H1 (cell line): ENCODE measurements around the gene FASN. TPM values are rescaled to one million over a fixed set of nuclear protein-coding genes. Genes with fewer than 3 reads are reported as not detected.

Experiments used
- CTCF ChIA-PET: fragments of 300-600 bp; sonication (Branson Sonifier 250); formaldehyde crosslinking; loops from one replicate; lab custom pipeline; 2021; ENCODE audit not compliant: partially characterized antibody; lab: Charles Lee
- POLR2A ChIA-PET: fragments of 300-600 bp; sonication (Branson Sonifier 250); formaldehyde crosslinking; loops from one replicate; lab custom pipeline; 2021; ENCODE audit warnings: inconsistent platforms; ENCODE audit not compliant: partially characterized antibody; lab: Charles Lee
- DNase-seq, 2 experiments: peaks; one replicate each; pipeline versions ENCODE4 v3.0.0 to v3.0.0-alpha.2; 2010 to 2022; ENCODE audit warnings: low spot score in 2 of 2, low read depth in 1 of 2, mixed read lengths in 1 of 2
- FAIRE-seq: peaks from 2 replicates; lab custom pipeline; 2011; peaks lifted over from hg19 to GRCh38; lab: Jason Lieb, UNC
- H2AFZ ChIP-seq: 2 replicates; pipeline ENCODE4 v1.8.1; 2012; ENCODE audit warnings: low read length, inconsistent platforms
- H2AK5ac ChIP-seq: 2 replicates; pipeline ENCODE4 v1.6.1; 2013; ENCODE audit warnings: low read depth, low read length
- H2BK120ac ChIP-seq: replicated peaks from 2 replicates; pipeline ENCODE3; 2013; ENCODE audit warnings: low read depth, low read length, inconsistent platforms
- H2BK12ac ChIP-seq: 2 replicates; pipeline ENCODE4 v1.6.1; 2013; ENCODE audit warnings: low read depth, low read length
- H2BK15ac ChIP-seq: 2 replicates; pipeline ENCODE4 v1.6.1; 2013; ENCODE audit warnings: low read length
- H2BK20ac ChIP-seq: 2 replicates; pipeline ENCODE4 v1.6.1; 2013; ENCODE audit warnings: low read length
- H2BK5ac ChIP-seq: 2 replicates; pipeline ENCODE4 v1.6.1; 2013; ENCODE audit warnings: low read depth, low read length
- H3K14ac ChIP-seq: 2 replicates; pipeline ENCODE4 v1.6.1; 2013; ENCODE audit warnings: inconsistent platforms; ENCODE audit not compliant: insufficient read length
- H3K18ac ChIP-seq: 2 replicates; pipeline ENCODE4 v1.6.1; 2013; ENCODE audit warnings: low read length; ENCODE audit errors: extremely low read depth
- H3K23ac ChIP-seq: 2 replicates; pipeline ENCODE4 v1.6.1; 2013; ENCODE audit warnings: inconsistent platforms; ENCODE audit not compliant: insufficient read length
- H3K23me2 ChIP-seq: 2 replicates; pipeline ENCODE4 v1.6.1; 2013; ENCODE audit warnings: low read depth, low read length
- H3K27ac ChIP-seq: 2 replicates; pipeline ENCODE4 v1.6.1; 2011; ENCODE audit warnings: low read depth, low read length, inconsistent platforms
- H3K27me3 ChIP-seq, 4 experiments: replicated peaks in 1 of 4; 1 replicate in 1 of 4; 2 replicates in 3 of 4; pipeline versions ENCODE4 v1.6.1 to v1.8.1; 2011 to 2013; ENCODE audit warnings: low read length in 3 of 4, mild to moderate bottlenecking in 3 of 4, inconsistent platforms in 2 of 4, mixed read lengths in 2 of 4, moderate library complexity in 1 of 4; ENCODE audit not compliant: control insufficient read depth in 3 of 4, insufficient read depth in 3 of 4; ENCODE audit errors: extremely low read depth in 1 of 4
- H3K36me3 ChIP-seq, 4 experiments: 2 replicates each; pipeline versions ENCODE4 v1.6.1 to v1.8.1; 2011 to 2013; ENCODE audit warnings: mild to moderate bottlenecking in 4 of 4, low read length in 3 of 4, moderate library complexity in 2 of 4, control low read depth in 1 of 4, inconsistent platforms in 1 of 4; ENCODE audit not compliant: insufficient read depth in 4 of 4, control insufficient read depth in 2 of 4
- H3K4ac ChIP-seq: replicated peaks from 2 replicates; pipeline ENCODE3; 2013; ENCODE audit warnings: low read length, low read depth, mixed read lengths, inconsistent platforms; ENCODE audit not compliant: insufficient read length
- H3K4me1 ChIP-seq, 4 experiments: replicated peaks in 1 of 4; 1 replicate in 1 of 4; 2 replicates in 3 of 4; pipeline versions ENCODE4 v1.6.1 to v1.8.1; 2011 to 2013; ENCODE audit warnings: low read length in 3 of 4, inconsistent platforms in 2 of 4, mixed read lengths in 1 of 4; ENCODE audit not compliant: insufficient read depth in 4 of 4, control insufficient read depth in 3 of 4
- H3K4me2 ChIP-seq, 2 experiments: 2 replicates each; pipeline versions ENCODE4 v1.6.1 to v1.8.1; 2011 to 2013; ENCODE audit warnings: low read depth in 2 of 2, low read length in 2 of 2, control low read depth in 1 of 2, inconsistent platforms in 1 of 2, mild to moderate bottlenecking in 1 of 2; ENCODE audit not compliant: insufficient read depth in 1 of 2
- H3K4me3 ChIP-seq, 4 experiments: fragments of 200-600, 300-600 bp in 1 of 4; sonication (generic), shearing (Covaris generic), sonication (Bioruptor Twin) in 1 of 4; 2 replicates each; pipeline versions ENCODE4 v1.5.1 to v1.8.1; 2011 to 2016; ENCODE audit warnings: low read length in 4 of 4, low read depth in 3 of 4, control low read depth in 2 of 4, inconsistent platforms in 2 of 4, mild to moderate bottlenecking in 2 of 4, mixed read lengths in 1 of 4, moderate library complexity in 1 of 4; ENCODE audit not compliant: insufficient read depth in 2 of 4; ENCODE audit errors: extremely low read depth in 1 of 4
- H3K56ac ChIP-seq: replicated peaks from 2 replicates; pipeline ENCODE3; 2013; ENCODE audit warnings: low read depth, mild to moderate bottlenecking, mixed read lengths, low read length, inconsistent platforms; ENCODE audit not compliant: insufficient read length
- H3K79me1 ChIP-seq: 2 replicates; pipeline ENCODE4 v1.6.1; 2013; ENCODE audit warnings: low read depth, low read length, control low read depth
- H3K79me2 ChIP-seq, 2 experiments: 2 replicates each; pipeline versions ENCODE4 v1.6.1 to v1.8.1; 2012 to 2013; ENCODE audit warnings: low read length in 2 of 2, mild to moderate bottlenecking in 2 of 2, inconsistent platforms in 1 of 2; ENCODE audit not compliant: insufficient read depth in 2 of 2, control insufficient read depth in 1 of 2
- H3K9ac ChIP-seq, 4 experiments: replicated peaks in 1 of 4; 1 replicate in 1 of 4; 2 replicates in 3 of 4; pipeline versions ENCODE4 v1.6.1 to v1.8.1; 2011 to 2013; ENCODE audit warnings: low read depth in 3 of 4, low read length in 3 of 4, control low read depth in 2 of 4, mild to moderate bottlenecking in 2 of 4, moderate library complexity in 2 of 4, inconsistent platforms in 1 of 4; ENCODE audit errors: extremely low read depth in 1 of 4
- H3K9me3 ChIP-seq, 2 experiments: 2 replicates each; pipeline versions ENCODE4 v1.6.1 to v1.8.1; 2012 to 2013; ENCODE audit warnings: mild to moderate bottlenecking in 2 of 2, moderate library complexity in 2 of 2, control low read depth in 1 of 2, inconsistent platforms in 1 of 2, low read depth in 1 of 2, low read length in 1 of 2, mixed read lengths in 1 of 2; ENCODE audit not compliant: insufficient read depth in 2 of 2
- H4K20me1 ChIP-seq, 2 experiments: replicated peaks in 1 of 2; 2 replicates each; pipeline versions ENCODE3 to v1.8.1; 2011 to 2013; ENCODE audit warnings: inconsistent platforms in 2 of 2, low read length in 2 of 2, mild to moderate bottlenecking in 1 of 2; ENCODE audit not compliant: insufficient read depth in 2 of 2, control insufficient read depth in 1 of 2
- H4K5ac ChIP-seq: 2 replicates; pipeline ENCODE4 v1.6.1; 2013; ENCODE audit warnings: low read length, low read depth, mixed read lengths, inconsistent platforms; ENCODE audit not compliant: insufficient read length
- H4K8ac ChIP-seq: 2 replicates; pipeline ENCODE4 v1.8.0; 2013; ENCODE audit warnings: mild to moderate bottlenecking, moderate library complexity, low read length, inconsistent platforms; ENCODE audit not compliant: insufficient read depth; ENCODE audit errors: extremely low read depth
- H4K91ac ChIP-seq: replicated peaks from 2 replicates; pipeline ENCODE3; 2013; ENCODE audit warnings: low read length, mixed read lengths, inconsistent platforms; ENCODE audit not compliant: insufficient read length
- ASH2L ChIP-seq: fragments of 200-600, 300-600 bp; sonication (generic); IDR thresholded peaks from one replicate; pipeline ENCODE4 v1.7.1; 2017; ENCODE audit warnings: low read length
- CBX5 ChIP-seq: fragments of 300-800, 300-1000 bp; sonication (generic); IDR thresholded peaks from 2 replicates; pipeline ENCODE4 v1.7.1; 2016; ENCODE audit warnings: antibody characterized with exemption, low read length, low read depth
- CEBPB ChIP-seq: IDR thresholded peaks from 2 replicates; pipeline ENCODE4 v1.6.1; 2012; ENCODE audit warnings: low read depth, low read length
- GABPA ChIP-seq: IDR thresholded peaks from 2 replicates; pipeline ENCODE4 v1.6.1; 2011; ENCODE audit warnings: mild to moderate bottlenecking, low read length, moderate library complexity, borderline replicate concordance; ENCODE audit not compliant: insufficient read depth
- RAD21 ChIP-seq, 2 experiments: IDR thresholded peaks in 1 of 2; conservative IDR thresholded peaks in 1 of 2; 2 replicates each; pipeline ENCODE4 v1.6.1; 2011; ENCODE audit warnings: low read depth in 2 of 2, low read length in 2 of 2, improper control_type of control experiment in 1 of 2, inconsistent platforms in 1 of 2, mild to moderate bottlenecking in 1 of 2, moderate library complexity in 1 of 2
- RNF2 ChIP-seq: fragments of 200-900, 300-1000 bp; sonication (generic); IDR thresholded peaks from 2 replicates; pipeline ENCODE4 v1.7.1; 2016; ENCODE audit warnings: borderline replicate concordance, low read depth, mild to moderate bottlenecking, antibody characterized with exemption, low read length; ENCODE audit not compliant: poor library complexity, severe bottlenecking; ENCODE audit errors: missing control alignments
- TCF12 ChIP-seq: IDR thresholded peaks from 2 replicates; pipeline ENCODE4 v1.6.1; 2011; ENCODE audit warnings: low read depth, mild to moderate bottlenecking, low read length
- WGBS, 2 experiments: shearing (Covaris generic) in 1 of 2; methylation state at CpG; one replicate each; pipeline versions ENCODE4 v1.1.6 to v1.1.7; 2013 to 2015; ENCODE audit warnings: low lambda C conversion rate in 2 of 2, mixed read lengths in 2 of 2, inconsistent platforms in 1 of 2, low coverage in 1 of 2, missing lambda C conversion rate in 1 of 2; ENCODE audit not compliant: insufficient replicate concordance in 2 of 2, insufficient coverage in 1 of 2, insufficient read length in 1 of 2; ENCODE audit errors: extremely low coverage in 1 of 2, missing lambda C conversion rate in 1 of 2; 5-methylcytosine and 5-hydroxymethylcytosine counted together
- polyA plus RNA-seq, 7 experiments: library from polyadenylated mRNA; depleted of rRNA in 3 of 7; stranded (reverse) in 5 of 7; unstranded in 2 of 7; fragments of >200 nt in 5 of 7; fragments of 200-250 nt in 2 of 7; gene quantifications; 1 replicate in 5 of 7; 2 replicates in 1 of 7; 4 replicates in 1 of 7; pipeline versions ENCODE4 v1.2.1 to v1.2.3, GENCODE V29; 2011 to 2013; ENCODE audit warnings: missing spikeins in 2 of 7, mixed read lengths in 2 of 7
- total RNA-seq: library from RNA; stranded (reverse); fragmentation: NEBNext Ultra II Directional; extraction: Animal tissue kit (Norgen Biotek cat#: 25700); gene quantifications from 2 replicates; pipeline ENCODE4 v1.2.1, GENCODE V29; 2021
- TF ChIP-seq, protein P1 (sequence below): IDR thresholded peaks from 2 replicates; pipeline ENCODE4 v1.6.1; 2012; ENCODE audit warnings: inconsistent platforms

The FASN gene
- total and polyA plus RNA-seq, 2 of the 8 experiments (the other 6 are each of a cell fraction or from before 2014, with no cell fraction given): 143 to 561 TPM

DNA sequence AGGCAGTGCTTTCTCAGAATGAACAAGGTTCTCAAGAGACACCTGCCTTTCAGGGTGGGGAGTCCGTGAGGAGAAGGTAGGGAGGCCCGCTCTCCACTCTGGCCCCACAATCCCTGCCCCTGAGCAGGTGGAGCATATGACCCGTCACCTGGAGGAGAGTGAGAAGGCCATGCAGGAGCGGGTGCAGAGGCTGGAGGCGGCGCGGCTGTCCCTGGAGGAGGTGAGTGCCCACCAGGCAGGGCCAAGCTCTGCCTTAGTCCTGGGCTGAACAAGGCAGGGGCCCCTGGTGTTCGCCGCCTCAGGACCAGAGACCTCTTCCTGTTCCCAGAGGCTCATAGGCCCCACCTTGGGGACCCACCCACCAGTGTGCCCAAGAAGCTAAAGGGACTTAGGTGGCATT lies 69.1 kb downstream of the FASN start:
- ChIA-PET CTCF (interaction anchor here (0.5 to 3.1 kb wide), 12 partner anchors 9 to 1519 kb away, joined by 3 to 40 read pairs (median 11); partner anchors contain the start of genes DCXR and MAFG), POLR2A (interaction anchor here (0.6 to 4.9 kb wide), 4 partner anchors 9 to 54 kb away, joined by 3 to 38 read pairs (median 18); partner anchors contain the start of gene GPS1)
- FAIRE-seq: no peak

More for the DNA sequence above, 69.1 kb downstream of the FASN start:
- Histone ChIP-seq H4K8ac (no peak overlapping the region), H3K56ac (no peak overlapping the region), H3K36me3 (no peaks in the 10 kb centered on the region; a peak in 2 of 8 replicates), H3K9ac (no peak overlapping the region), H3K23me2 (peaks cover 7% of the 10 kb centered on the region; the same call in 1 of the 2 replicates), H3K14ac (no peak overlapping the region), H3K4me1 (peaks cover 0 to 14% (median 2%) of the 10 kb centered on the region in 4 experiments; a peak in 5 of 7 replicates), H2BK120ac (no peak overlapping the region), H3K79me1 (0 out of 2 replicates have a peak, but pooled peaks cover 3% of the 10 kb centered on the region), H3K18ac (no peak overlapping the region), H3K27me3 (no peaks in the 10 kb centered on the region), H3K79me2 (peaks cover 0 to 2% of the 10 kb centered on the region in 2 experiments; a peak in 1 of 4 replicates), H3K4me3 (no peak overlapping the region), H2AFZ (no peak overlapping the region), H3K4ac (no peak overlapping the region), H2BK12ac (no peak overlapping the region), H2BK5ac (no peak overlapping the region), H4K20me1 (peaks cover 0 to 15% of the 10 kb centered on the region in 2 experiments), H2AK5ac (no peak overlapping the region), H4K5ac (no peak overlapping the region), H3K9me3 (no peaks in the 10 kb centered on the region), H3K23ac (no peak overlapping the region), H2BK15ac (no peak overlapping the region), H4K91ac (no peak overlapping the region), H2BK20ac (no peak overlapping the region), H3K27ac (no peak overlapping the region), H3K4me2 (no peak overlapping the region)
- WGBS, 2 experiments: 95% methylated on average over 9 of the region's 9 CpGs; no CpG with 5 or more reads in 1 of the 2 experiments
- no peak for DNase-seq
- no peak for TF ChIP-seq CEBPB
- TF ChIP-seq GABPA: no peak
- TF ChIP-seq, protein P1, sequence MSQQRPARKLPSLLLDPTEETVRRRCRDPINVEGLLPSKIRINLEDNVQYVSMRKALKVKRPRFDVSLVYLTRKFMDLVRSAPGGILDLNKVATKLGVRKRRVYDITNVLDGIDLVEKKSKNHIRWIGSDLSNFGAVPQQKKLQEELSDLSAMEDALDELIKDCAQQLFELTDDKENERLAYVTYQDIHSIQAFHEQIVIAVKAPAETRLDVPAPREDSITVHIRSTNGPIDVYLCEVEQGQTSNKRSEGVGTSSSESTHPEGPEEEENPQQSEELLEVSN: no peak
- no peak for TF ChIP-seq CBX5
- TF ChIP-seq TCF12: no peak
- no peak for TF ChIP-seq ASH2L
- TF ChIP-seq RNF2: no peak
- TF ChIP-seq RAD21 (IDR thresholded peaks at IDR 0.05 in 1 of 2, conservative IDR thresholded peaks at IDR 0.05 in 1 of 2; ENCODE audit: low read depth in 2 of 2, low read length in 2 of 2): no peak
